Measurements from ENCODE around the gene OR5L1. TPM values are rescaled to one million over a fixed set of nuclear protein-coding genes. Genes with fewer than 3 reads are reported as not detected.

The OR5L1 gene
- total RNA-seq, 1 donor from 2014 or later, result not detected

- no peak within 1 kb of the TSS for H3K4me3 Mint-ChIP-seq
- no peak within 1 kb of the TSS for H3K27ac Mint-ChIP-seq
- H3K27me3 Mint-ChIP-seq (ENCODE audit: low read depth), result no peaks in the 10 kb centered on the region
- DNase-seq (ENCODE audit: low spot score in 2 of 2, unreplicated experiment in 2 of 2), result no peak
- no peaks in the 10 kb centered on the region for H3K4me1 Mint-ChIP-seq
- TF ChIP-seq CTCF (IDR thresholded peaks at IDR 0.05; ENCODE audit: unreplicated experiment), result no peak
- H3K9me3 Mint-ChIP-seq, result peaks cover 62% of the 10 kb centered on the region
- H3K36me3 Mint-ChIP-seq, result no peaks in the 10 kb centered on the region
Observed at GRCh38 chr11:55819330-55819729, 8.2 kb downstream of the OR5L1 start, which contains the start of gene OR5D18. OR5D18 (plus strand) TSS chr11:55819630; CDS start chr11:55819630, 0 bp downstream.

GRCh38 chr11:55826919-55827318 lies 15.8 kb downstream of the OR5L1 start, which contains the start of gene OR5L2:
OR5L2 (plus strand) TSS chr11:55827219; CDS start chr11:55827219, 0 bp downstream.
- Mint-ChIP-seq H3K4me3 (no peak within 1 kb of the TSS), H3K27me3 (ENCODE audit: low read depth) (no peaks in the 10 kb centered on the region), H3K9me3 (peaks cover 64% of the 10 kb centered on the region), H3K36me3 (no peaks in the 10 kb centered on the region), H3K27ac (no peak within 1 kb of the TSS), H3K4me1 (no peaks in the 10 kb centered on the region)
- no peak for DNase-seq (ENCODE audit: low spot score in 2 of 2, unreplicated experiment in 2 of 2)
- no peak for TF ChIP-seq CTCF (IDR thresholded peaks at IDR 0.05; ENCODE audit: unreplicated experiment)

GRCh38 chr11:55838452-55838851 lies 27.3 kb downstream of the OR5L1 start, which contains the start of gene OR5D16:
OR5D16 (plus strand) TSS chr11:55838752; CDS start chr11:55838752, 0 bp downstream.
- peaks cover 59% of the 10 kb centered on the region for H3K9me3 Mint-ChIP-seq
- no peak within 1 kb of the TSS for H3K27ac Mint-ChIP-seq

GRCh38 chr11:55847453-55847852 lies 36.3 kb downstream of the OR5L1 start:
- H3K9me3 Mint-ChIP-seq, result peaks cover 63% of the 10 kb centered on the region
- H3K27me3 Mint-ChIP-seq (ENCODE audit: low read depth), result no peaks in the 10 kb centered on the region
- H3K4me3 Mint-ChIP-seq, result no peak overlapping the region
- no peak overlapping the region for H3K27ac Mint-ChIP-seq
- H3K4me1 Mint-ChIP-seq, result no peaks in the 10 kb centered on the region
- TF ChIP-seq CTCF (IDR thresholded peaks at IDR 0.05; ENCODE audit: unreplicated experiment), result no peak
- H3K36me3 Mint-ChIP-seq, result no peaks in the 10 kb centered on the region
- DNase-seq (ENCODE audit: low spot score in 2 of 2, unreplicated experiment in 2 of 2), result no peak

More at GRCh38 chr11:55838452-55838851, 27.3 kb downstream of the OR5L1 start, which contains the start of gene OR5D16:
- H3K36me3 Mint-ChIP-seq, result no peaks in the 10 kb centered on the region
- TF ChIP-seq CTCF (IDR thresholded peaks at IDR 0.05; ENCODE audit: unreplicated experiment), result no peak
- no peaks in the 10 kb centered on the region for H3K27me3 Mint-ChIP-seq (ENCODE audit: low read depth)
- no peak for DNase-seq (ENCODE audit: low spot score in 2 of 2, unreplicated experiment in 2 of 2)
- no peaks in the 10 kb centered on the region for H3K4me1 Mint-ChIP-seq
- H3K4me3 Mint-ChIP-seq, result no peak within 1 kb of the TSS

GRCh38 chr11:55849037-55849436 lies 37.9 kb downstream of the OR5L1 start:
- no peaks in the 10 kb centered on the region for H3K36me3 Mint-ChIP-seq
- H3K4me3 Mint-ChIP-seq, result no peak overlapping the region
- DNase-seq (ENCODE audit: low spot score in 2 of 2, unreplicated experiment in 2 of 2), result no peak
- no peaks in the 10 kb centered on the region for H3K27me3 Mint-ChIP-seq (ENCODE audit: low read depth)
- H3K9me3 Mint-ChIP-seq, result peaks cover 75% of the 10 kb centered on the region
- TF ChIP-seq CTCF (IDR thresholded peaks at IDR 0.05; ENCODE audit: unreplicated experiment), result no peak
- H3K27ac Mint-ChIP-seq, result no peak overlapping the region
- no peaks in the 10 kb centered on the region for H3K4me1 Mint-ChIP-seq

GRCh38 chr11:55852141-55852540 lies 41.0 kb downstream of the OR5L1 start:
- DNase-seq (ENCODE audit: low spot score in 2 of 2, unreplicated experiment in 2 of 2), result no peak
- Mint-ChIP-seq H3K4me3 (no peak overlapping the region), H3K27ac (no peak overlapping the region), H3K36me3 (no peaks in the 10 kb centered on the region), H3K9me3 (peaks cover 65% of the 10 kb centered on the region), H3K4me1 (no peaks in the 10 kb centered on the region), H3K27me3 (ENCODE audit: low read depth) (no peaks in the 10 kb centered on the region)
- TF ChIP-seq CTCF (IDR thresholded peaks at IDR 0.05; ENCODE audit: unreplicated experiment), result no peak

Measured in mesothelial cell of epicardium (in vitro differentiated cells).